ENCODE data around the gene PDCD1.

- TF ChIP-seq CTCF (optimal IDR thresholded peaks at IDR 0.05 in 1 of 3, IDR thresholded peaks at IDR 0.05 in 1 of 3, conservative IDR thresholded peaks at IDR 0.05 in 1 of 3; ENCODE audit: extremely low read depth in 1 of 3, insufficient read depth in 2 of 3, low read length in 3 of 3) = no peak
- no peak for TF ChIP-seq EZH2 (IDR thresholded peaks at IDR 0.05; ENCODE audit: low read length)
Observed at GRCh38 chr2:241821460-241822263, 37.0 kb downstream of the PDCD1 start.

Data from keratinocyte (primary cell).